Prostate gland (tissue), 2 donors: Measurements from ENCODE around the gene NGEF.

Experiments used
- POLR2A ChIP-seq: fragments of 450-650 bp; IDR thresholded peaks from one replicate; pipeline ENCODE4 v1.6.1; 2016; ENCODE audit warnings: antibody characterized with exemption, mild to moderate bottlenecking
- TF ChIP-seq, protein P1 (sequence below), 4 experiments: fragments of 200-600 bp in 2 of 4; fragments of 450-650 bp in 2 of 4; sonication (generic) in 2 of 4; IDR thresholded peaks; 1 replicate in 3 of 4; 2 replicates in 1 of 4; pipeline ENCODE4 v1.5.1; 2016 to 2019; ENCODE audit warnings: antibody characterized with exemption in 4 of 4, mild to moderate bottlenecking in 2 of 4, moderate library complexity in 2 of 4

DNA sequence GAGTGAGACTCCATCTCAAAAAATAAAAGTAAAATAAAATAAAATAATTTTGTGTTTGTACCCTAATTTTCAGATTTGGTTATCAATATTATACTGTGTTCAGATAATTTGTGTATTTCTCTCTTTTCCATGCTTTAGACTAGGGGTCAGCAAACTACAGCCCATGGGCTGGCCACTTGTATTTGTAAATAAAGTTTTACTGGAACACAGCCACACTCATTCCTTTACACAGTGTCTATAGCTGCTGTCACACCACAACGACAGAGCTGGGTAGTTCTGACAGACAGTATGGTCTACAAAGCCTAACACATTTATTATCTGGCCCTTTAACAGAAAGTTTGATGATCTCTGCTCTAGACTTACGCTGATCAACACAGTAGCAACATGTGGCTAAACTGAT is 99.2 kb downstream of the NGEF start:
- no peak for TF ChIP-seq POLR2A
- TF ChIP-seq, protein P1, sequence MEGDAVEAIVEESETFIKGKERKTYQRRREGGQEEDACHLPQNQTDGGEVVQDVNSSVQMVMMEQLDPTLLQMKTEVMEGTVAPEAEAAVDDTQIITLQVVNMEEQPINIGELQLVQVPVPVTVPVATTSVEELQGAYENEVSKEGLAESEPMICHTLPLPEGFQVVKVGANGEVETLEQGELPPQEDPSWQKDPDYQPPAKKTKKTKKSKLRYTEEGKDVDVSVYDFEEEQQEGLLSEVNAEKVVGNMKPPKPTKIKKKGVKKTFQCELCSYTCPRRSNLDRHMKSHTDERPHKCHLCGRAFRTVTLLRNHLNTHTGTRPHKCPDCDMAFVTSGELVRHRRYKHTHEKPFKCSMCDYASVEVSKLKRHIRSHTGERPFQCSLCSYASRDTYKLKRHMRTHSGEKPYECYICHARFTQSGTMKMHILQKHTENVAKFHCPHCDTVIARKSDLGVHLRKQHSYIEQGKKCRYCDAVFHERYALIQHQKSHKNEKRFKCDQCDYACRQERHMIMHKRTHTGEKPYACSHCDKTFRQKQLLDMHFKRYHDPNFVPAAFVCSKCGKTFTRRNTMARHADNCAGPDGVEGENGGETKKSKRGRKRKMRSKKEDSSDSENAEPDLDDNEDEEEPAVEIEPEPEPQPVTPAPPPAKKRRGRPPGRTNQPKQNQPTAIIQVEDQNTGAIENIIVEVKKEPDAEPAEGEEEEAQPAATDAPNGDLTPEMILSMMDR (IDR thresholded peaks at IDR 0.05) = no peak
